ENCODE results near the gene TMSB4X. TPM values are rescaled to one million over a fixed set of nuclear protein-coding genes. Genes with fewer than 3 reads are reported as not detected.
"Not testable (repeated sequence)": the region's sequence is repeated elsewhere in the genome, so short reads cannot be mapped to it uniquely, and the experiment has no call there.

Gene TMSB4X
- 14,146 and 14,202 TPM in 2 replicates for total RNA-seq

DNA sequence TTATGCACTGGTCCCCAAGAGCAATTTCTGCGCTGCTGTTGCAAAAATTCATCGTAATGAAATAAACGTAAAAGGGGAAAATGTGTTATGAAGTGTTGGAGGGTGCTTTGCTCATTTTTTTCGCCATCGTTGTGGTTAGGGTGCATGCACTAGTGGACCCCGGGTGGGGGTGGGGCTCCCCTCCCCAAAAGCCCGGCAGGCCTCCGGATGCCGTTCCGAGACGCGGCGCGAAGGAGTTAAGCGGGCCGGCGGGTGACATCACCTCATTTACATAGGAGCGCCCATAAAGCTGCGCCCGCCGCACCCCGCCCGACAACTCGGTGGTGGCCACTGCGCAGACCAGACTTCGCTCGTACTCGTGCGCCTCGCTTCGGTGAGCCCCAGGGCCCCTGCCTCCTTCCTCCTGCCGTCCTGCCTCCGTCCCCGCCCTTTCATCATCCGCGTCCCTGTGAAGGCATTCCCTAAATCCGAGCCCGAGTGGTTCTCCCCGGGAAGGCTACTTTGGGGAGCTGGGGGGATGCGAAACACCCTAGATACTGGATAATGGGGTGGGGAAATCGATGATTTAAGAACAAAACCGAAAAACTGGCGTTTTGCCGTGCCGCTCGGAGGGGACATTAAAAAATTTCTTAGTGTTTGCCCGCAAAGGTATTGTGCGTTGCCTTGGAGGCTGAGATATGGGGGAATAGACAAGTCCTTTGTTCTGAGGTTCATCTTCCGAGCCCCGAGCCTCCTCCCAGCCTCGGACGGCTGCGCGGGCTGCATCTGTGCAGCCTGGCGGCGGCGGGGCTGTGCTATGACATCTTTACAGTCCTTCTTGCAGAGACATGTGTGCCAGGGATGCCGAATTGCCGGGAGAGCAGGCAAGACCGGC is at the start of gene TMSB4X:
Gene TMSB4X, plus strand, starts transcription at position 315 of the 874 bp plus-strand sequence.
- intact Hi-C loops (cut with micrococcal nuclease), result loop anchor here (1.0 to 5.0 kb wide), 6 partner anchors 10 to 1052 kb away; partner anchors contain the start of genes GEMIN8 and TCEANC

DNA sequence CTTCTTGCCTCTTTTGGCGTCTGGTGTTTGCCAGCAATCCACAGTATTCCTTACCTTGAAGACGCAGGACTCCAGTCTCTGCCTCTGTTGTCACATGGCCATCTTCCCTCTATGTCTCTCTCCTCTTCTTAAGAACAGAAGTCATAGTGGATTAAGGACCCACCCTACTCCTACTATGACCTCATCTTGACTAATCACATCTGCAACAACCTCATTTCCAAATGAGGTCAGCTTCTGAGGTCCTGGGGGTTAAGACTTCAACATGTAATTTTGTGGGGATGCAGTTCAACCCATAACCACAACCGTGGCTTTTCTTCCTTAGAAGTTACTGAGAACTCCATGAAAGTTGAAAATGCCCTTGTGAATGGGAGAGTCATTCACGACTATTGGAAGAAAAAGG is 45.2 kb upstream of the TMSB4X start:
- intact Hi-C loops (cut with micrococcal nuclease), result no loop called here

DNA sequence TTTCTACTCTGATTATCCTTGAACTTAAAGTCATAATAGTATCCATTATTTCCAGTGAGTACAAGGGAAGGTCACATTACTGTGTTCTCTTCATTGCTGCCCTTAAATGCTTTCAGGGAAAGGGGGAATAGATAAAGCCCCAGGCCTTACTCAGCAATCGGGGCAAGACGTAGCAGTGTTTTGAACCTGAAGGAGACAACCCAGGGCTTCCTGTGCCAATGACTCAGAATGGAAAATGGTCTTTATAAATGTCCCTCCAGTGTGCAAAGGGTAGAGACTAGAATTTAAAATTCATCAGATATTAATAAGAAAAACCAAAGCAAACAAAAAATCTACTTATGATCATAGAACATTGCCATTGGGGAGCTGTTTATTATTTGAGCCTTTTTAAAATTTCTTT is 44.8 kb upstream of the TMSB4X start:
- intact Hi-C loops (cut with micrococcal nuclease), result no loop called here

DNA sequence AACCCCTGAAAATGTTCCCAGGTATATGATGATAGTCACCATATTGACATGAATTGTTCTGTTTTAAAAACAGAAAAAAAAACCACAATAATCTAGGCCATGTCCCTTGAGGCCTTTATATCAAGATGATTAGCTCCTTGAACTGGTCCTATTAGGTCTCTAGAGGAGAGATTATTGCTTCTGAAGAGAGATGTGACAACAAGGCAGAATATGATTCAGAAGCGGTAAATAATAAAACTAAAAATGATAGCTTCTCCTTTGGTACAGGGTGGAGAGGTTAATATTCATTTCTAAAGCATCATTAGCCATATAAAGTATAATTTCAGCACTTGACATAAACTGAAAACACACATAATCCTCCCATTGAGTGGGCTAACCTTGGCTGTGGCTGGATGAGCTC is 42.7 kb upstream of the TMSB4X start:
- intact Hi-C loops (cut with micrococcal nuclease), result no loop called here

DNA sequence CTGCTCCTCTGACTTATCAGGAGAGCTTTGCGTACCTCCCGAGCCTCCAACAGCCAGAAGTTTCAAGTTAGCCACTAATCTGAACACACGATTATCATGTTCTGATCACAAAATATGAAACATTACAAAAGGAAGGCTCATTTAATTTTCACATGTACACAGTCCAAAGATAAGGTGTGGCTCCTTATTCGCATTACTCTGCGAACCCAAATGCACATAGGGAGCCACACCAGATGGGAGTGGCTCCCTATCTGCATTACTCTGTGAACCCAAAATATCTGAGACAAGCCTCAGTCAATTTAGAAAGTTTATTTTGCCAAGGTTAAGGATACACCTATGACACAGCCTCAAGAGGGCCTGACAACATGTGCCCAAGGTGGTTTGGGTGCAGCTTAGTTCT is 40.1 kb upstream of the TMSB4X start:
- intact Hi-C loops (cut with micrococcal nuclease), result no loop called here

DNA sequence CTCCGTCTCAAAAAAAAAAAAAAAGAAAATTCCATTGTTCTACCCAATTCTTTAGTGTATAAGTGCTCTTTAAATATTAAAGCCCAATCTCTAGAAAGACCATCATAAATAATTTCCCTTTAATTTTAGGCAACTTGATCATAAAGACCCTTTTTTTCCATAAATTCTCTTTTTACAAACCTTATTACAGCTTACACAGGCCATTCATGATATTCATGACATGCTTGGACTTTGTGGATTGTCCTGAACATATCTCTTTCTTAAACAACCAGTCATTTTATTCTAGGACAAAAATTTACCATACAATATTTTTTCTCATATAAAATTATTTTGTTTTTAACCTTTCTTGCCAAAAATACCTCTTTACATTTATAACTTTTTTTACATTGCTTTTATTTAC is 38.0 kb upstream of the TMSB4X start:
- intact Hi-C loops (cut with micrococcal nuclease), result no loop called here

DNA sequence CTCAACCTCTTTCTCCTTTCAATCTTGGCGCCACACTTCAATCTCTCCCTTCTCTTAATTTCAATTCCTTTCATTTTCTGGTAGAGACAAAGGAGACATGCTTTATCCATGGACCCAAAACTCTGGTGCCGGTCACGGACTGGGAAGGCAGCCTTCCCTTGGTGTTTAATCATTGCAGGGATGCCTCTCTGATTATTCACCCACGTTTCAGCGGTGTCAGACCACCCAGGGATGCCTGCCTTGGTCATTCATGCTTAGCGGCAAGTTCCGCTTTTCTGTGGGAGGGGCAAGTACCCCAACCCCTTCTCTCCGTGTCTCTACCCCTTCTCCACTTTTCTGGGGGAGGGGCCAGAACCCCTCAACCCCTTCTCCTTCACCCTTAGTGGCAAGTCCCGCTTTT is 34.4 kb upstream of the TMSB4X start:
- intact Hi-C loops (cut with micrococcal nuclease), result not testable (repeated sequence)

DNA sequence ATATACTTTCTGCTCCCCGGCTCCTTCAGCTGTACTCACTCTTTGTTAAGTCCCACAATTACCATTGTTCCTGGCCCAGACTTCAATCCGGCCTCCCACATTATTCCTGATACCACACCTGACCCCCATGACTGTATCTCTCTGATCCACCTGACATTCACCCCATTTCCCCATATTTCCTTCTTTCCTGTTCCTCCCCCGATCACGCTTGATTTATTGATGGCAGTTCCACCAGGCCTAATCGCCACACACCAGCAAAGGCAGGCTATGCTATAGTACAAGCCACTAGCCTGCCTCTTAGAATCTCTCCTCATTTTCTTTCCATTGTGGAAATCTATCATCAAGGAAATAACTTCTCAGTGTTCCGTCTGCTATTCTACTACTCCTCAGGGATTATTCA is 31.3 kb upstream of the TMSB4X start:
- intact Hi-C loops (cut with micrococcal nuclease), result not testable (repeated sequence)

DNA sequence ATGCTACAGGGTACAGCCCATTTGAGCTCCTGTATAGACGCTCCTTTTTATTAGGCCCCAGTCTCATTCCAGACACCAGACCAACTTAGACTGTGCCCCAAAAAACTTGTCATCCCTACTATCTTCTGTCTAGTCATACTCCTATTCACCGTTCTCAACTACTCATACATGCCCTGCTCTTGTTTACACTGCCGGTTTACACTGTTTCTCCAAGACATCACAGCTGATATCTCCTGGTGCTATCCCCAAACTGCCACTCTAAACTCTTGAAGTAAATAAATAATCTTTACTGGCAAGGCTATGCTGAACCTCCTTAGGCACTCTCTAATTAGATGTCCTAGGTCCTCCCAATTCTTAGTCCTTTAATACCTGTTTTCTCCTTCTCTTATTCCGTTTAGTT is 30.5 kb upstream of the TMSB4X start:
- intact Hi-C loops (cut with micrococcal nuclease), result not testable (repeated sequence)

DNA sequence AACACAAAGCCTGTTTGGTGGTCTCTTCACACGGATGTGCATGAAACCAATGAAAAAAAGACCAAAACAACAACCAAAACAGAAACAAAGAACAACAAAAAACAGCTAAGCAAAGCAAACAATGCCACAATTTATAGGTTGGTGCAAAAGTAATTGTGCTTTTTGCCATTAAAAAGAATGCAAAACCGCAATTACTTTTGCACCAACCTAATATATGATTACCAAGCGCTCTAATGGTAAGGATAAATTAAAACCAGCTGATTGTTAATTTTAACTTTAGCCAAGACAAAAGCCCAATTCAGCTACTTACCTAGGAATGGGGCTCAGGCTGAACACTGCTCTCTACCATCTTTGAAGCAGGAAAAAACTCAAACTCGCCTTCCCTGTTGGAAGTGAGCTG is 29.4 kb upstream of the TMSB4X start:
- intact Hi-C loops (cut with micrococcal nuclease), result loop anchor here (5.0 kb wide), 1 partner anchor 527 kb away; no protein-coding TSS in a partner anchor

DNA sequence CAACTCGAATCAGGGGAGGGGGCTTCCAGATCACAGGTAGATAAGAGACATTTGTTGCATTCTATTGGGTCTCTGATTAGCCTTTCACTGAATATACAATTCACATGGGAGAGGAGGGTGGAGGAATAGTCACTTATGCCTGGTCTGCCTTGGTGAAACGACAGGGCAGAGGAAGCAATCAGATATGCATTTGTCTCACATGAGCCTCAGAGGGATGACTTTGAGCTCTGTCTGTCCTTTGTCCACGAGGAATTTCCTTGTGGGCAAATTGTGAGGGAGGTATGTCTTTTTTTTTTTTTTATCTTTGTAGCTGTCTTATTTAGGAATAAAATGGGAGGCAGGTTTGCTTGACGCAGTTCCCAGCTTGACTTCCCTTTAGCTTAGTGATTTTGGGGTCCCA is 28.5 kb upstream of the TMSB4X start:
- intact Hi-C loops (cut with micrococcal nuclease), result loop anchor here (2.0 to 5.0 kb wide), 2 partner anchors 526 to 706 kb away; partner anchors contain the start of gene TCEANC

DNA sequence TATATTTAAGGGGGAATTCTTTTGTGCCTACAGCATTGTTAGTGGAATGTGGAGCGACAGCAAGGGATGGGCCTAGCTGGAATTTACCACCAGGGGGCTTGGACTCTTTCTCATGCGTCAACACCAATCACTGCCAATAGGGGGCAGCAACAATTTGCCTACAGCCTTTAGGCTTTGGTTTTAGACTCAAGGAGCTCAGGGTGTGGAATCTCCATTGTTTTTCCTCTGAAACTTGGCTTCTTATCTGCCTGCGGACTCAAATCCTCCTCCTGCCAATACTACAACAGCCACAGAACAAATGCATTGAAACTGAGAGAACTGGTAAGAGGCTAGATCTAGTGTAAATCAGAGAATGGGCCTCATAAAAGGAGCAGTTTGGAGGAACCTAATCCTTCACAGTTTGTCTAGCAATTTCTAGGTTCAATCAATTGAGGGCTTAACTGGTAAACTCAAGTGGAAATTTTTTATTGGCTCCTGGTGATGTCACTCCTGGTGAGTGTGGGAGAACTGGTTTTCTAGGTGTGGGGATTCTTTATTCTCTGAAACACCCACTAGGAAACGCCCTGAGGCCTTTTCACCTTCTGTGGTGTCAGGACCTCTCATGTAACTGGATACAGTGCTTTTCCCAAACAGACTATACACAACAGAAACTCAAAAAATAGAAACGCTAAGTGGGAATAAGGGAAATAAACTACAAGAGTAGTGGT is 27.9 kb upstream of the TMSB4X start:
- intact Hi-C loops (cut with micrococcal nuclease), result loop anchor here (1.0 to 5.0 kb wide), 4 partner anchors 145 to 706 kb away; partner anchors contain the start of gene TCEANC

DNA sequence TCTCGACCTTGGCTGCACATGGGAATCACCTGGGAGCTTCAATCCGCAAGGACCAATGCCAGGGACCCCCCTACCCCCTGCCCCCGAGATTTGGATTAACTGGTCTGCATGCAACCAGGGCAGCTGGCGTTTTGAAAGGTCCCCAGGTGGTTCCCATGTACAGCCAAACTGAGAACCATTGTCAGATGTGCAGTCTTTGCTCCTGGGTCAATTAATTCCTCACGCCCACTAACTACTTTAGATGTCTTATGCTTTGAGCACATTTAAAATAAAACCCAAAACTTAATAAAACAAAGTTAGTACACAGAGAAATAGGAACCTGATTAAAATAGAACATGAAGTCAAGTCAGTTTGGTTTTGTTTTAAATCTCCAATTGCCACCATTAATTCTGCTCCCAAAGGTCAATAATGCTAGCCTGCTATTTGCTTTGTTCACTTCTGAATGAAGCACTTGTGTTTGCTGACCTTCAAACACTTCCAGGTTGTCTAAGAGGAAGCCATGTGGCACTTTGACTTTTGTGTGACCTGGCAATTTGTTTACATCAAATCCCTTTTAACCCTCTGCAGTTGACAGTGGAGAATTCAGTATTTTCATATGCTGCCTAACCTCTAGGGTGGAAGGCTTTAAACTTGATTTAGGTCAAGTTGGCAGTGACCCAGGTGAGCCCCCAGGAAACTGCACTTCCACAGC is 27.2 kb upstream of the TMSB4X start:
- intact Hi-C loops (cut with micrococcal nuclease), result loop anchor here (1.0 to 5.0 kb wide), 4 partner anchors 145 to 705 kb away; partner anchors contain the start of gene TCEANC

DNA sequence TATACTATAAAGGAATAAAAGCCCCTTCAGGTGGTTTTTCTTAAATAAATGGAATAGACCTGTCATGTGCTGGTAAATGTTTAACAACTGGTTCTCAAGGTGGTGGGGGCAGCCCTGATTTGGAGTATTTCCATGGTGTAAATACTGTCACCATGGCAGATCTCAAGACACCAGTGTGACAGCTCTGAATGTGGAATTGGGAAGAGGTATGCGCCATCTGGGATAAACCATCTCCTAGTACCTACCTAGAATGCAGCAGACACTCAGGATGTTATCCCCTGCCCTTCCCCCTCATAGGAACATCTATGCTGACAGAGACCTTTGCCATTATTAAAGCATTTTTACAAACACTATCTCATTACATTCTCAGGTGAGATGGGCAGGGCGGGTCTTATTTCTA is 26.4 kb upstream of the TMSB4X start:
- intact Hi-C loops (cut with micrococcal nuclease), result loop anchor here (5.0 kb wide), 1 partner anchor 524 kb away; no protein-coding TSS in a partner anchor

DNA sequence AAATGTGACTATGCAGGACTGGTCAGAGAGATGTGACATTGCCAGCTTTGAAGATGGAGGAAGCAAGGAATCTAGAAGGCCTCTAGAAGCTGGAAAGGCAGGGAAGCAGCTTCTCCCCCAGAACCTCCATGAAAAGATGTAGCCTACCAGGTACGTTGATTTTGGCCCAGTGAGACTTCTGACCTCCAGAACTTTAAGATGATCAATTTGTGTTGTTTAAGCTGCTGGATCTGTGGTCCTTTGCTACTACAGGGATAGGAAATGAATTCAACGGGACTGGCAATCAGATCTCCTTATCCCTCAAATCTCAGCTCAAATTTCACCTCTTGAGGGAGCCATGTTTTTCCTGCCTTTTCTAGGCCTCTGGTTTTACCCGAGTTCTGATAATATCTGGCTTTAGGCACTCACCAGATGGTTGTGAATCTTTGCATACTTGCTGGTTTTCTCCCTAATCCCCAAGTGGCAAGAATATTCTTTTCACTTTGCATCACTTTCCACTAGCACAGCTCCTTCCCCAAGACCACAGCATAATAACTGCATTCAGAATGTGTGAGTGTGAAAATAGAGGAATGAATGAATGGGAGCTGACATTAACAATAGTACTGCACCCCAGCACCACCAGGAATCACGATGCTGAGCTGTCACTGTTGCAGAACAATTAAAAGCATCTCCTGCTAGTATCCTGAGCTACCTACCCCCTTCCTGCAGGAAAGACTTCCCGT is 25.5 kb upstream of the TMSB4X start:
- intact Hi-C loops (cut with micrococcal nuclease), result loop anchor here (5.0 kb wide), 1 partner anchor 523 kb away; no protein-coding TSS in a partner anchor

DNA sequence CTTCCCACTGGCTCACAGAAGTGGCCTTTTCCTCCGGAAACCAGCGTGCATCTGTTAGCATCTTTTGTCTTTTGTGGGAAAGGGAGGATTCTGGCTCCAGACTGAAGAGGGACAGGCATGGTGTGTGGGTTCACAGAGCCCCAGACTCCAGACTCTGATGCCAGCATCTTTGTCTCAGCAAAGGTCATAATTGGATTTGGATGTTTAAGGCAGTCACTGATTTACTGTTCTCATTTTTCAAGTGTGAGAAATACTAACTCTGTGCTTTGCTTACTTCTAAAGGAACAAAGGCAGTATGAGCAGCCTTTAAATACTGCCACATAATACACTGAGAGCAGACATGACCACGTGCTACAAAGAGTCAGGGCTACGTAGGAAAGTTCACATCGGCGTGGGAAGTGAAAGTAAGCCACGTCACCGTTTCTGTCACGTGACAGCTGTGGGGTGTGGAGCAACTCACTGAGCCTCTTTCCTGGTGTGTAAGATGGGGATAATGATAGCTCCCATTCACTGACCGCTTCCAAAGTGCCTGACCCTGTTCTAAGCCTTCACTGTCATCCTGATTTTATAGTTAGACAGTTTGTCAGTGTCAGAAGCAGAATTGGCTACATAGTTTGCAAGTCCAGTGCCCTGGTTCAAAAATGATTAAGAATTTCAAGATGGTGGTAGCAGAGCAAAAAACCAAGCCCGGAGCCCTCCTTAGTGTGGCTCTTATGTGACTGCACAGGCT is 24.8 kb upstream of the TMSB4X start:
- intact Hi-C loops (cut with micrococcal nuclease), result loop anchor here (1.0 to 5.0 kb wide), 9 partner anchors 37 to 1079 kb away; partner anchors contain the start of genes GEMIN8, OFD1 and TRAPPC2

DNA sequence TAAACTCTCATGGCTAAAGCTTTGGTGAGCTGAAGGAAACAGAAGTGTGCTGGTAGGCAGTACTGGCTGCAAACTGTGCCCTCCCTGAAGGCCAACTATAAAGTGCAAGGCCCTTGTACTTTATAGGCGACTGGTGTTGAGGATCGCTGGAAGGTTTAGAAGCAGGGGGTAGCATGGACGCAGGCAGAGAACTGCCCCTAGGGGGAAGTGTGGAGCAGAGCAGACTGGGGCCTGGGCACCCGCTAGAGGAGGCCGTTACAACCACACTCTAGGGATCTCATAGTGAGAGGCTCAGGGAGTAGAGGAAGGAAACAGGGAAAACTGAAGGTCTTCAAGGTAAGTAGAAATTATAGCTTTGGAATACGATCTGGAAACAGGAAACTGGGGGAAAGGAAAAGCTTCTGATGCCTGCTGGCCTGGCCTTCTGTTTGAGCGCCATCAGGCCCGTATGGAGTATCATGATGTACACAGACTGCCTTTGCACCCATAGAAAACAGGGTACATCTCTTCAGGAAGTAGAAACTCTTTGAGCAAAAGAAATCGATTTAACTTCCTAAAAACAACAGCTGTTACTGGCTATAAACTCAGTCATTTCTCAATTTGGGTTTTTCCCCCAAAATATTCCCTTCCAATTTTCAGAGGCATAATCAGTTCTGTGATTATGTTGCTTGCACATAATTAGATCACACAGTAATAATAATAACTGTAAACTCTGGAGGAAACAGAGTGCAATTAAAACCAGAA is 23.9 kb upstream of the TMSB4X start:
- intact Hi-C loops (cut with micrococcal nuclease), result loop anchor here (1.0 to 5.0 kb wide), 10 partner anchors 24 to 1078 kb away; partner anchors contain the start of genes GEMIN8, OFD1, TMSB4X and TRAPPC2

DNA sequence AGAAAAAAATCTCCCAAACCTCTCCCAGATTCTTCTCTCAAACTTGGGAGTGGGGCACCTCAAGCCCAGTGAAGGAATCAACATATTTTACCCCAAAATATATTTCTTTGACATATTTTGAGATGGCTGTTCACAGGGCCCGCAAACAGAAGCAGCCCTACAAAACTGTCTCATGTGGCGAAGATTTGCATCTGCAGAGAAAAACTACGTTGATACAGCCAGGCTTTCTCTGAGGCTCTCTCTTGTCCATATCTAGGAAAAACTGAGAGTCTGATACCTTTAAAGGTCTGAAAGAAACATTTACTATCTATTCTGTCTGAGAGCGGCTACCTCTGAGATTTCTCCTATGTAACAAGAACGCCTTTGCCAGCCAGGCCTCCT is 23.3 kb upstream of the TMSB4X start:
- intact Hi-C loops (cut with micrococcal nuclease), result loop anchor here (1.0 to 5.0 kb wide), 8 partner anchors 24 to 1077 kb away; partner anchors contain the start of genes GEMIN8, OFD1, TMSB4X and TRAPPC2

DNA sequence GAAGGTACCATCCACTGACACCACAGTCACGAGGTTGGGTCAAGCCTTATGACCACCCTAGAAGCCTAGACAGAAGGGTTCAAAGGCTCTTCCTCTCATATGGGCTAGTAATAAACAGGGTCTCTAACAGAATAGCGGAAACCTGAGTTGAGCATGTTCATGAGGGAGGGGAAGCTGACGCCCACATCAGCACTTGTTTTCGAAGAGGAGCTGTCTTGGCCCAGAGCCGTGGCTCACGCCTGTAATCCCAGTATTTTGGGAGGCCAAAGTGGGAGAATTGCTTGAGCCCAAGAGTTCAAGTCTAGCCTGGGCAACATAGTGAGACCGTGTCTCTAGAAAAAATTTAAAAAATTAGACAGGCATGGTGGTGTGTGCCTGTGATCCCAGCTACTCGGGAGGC is 21.5 kb upstream of the TMSB4X start:
- intact Hi-C loops (cut with micrococcal nuclease), result loop anchor here (5.0 kb wide), 3 partner anchors 34 to 214 kb away; no protein-coding TSS in a partner anchor
